HG03442 (cell line): Measurements from ENCODE around the gene PLA2G3.
"Not testable (repeated sequence)": the region's sequence is repeated elsewhere in the genome, so short reads cannot be mapped to it uniquely, and the experiment has no call there.

Source experiments
- ATAC-seq: cut with Tn5 transposase; IDR thresholded peaks from one replicate; pipeline ENCODE4 v1.9.1; 2021; ENCODE audit warnings: mild to moderate bottlenecking, moderate library complexity; ENCODE audit not compliant: unreplicated experiment

PLA2G3 gene

DNA sequence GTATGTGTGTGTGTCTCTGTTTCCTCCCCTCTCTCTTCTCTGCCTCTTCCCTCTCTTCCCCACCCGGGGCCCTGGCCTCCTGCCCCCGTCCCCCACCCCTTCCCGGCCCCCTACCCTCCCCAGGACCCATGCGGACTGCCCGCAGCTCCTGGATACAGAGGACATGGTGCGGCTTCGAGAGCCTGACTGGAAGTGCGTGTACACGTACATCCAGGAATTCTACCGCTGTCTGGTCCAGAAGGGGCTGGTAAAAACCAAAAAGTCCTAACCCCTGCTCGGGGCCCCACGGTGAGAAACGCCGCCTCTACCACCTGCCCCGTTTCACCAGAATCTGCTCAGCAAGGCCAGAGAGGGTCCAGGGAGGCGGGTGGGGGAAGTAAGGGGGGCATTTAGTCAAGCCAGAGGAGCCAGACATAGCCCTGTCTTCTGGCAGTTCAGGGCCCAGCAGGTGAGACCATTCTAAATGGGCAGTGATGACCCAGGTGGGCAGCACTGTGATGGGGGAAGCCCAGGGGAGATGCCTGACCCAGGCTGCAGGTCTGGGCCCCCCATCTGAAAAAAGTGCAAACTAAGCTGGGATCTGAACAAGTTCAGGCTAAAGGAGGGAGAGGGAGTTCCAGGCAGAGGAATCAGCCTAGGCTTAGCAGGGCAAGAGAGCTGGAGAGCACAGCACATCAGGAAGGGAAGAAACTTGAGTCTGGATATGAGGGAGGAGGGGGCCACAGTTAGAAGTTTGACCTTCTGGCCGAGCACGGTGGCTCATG lies 39.4 kb downstream of the PLA2G3 start:
- no peak for ATAC-seq

DNA sequence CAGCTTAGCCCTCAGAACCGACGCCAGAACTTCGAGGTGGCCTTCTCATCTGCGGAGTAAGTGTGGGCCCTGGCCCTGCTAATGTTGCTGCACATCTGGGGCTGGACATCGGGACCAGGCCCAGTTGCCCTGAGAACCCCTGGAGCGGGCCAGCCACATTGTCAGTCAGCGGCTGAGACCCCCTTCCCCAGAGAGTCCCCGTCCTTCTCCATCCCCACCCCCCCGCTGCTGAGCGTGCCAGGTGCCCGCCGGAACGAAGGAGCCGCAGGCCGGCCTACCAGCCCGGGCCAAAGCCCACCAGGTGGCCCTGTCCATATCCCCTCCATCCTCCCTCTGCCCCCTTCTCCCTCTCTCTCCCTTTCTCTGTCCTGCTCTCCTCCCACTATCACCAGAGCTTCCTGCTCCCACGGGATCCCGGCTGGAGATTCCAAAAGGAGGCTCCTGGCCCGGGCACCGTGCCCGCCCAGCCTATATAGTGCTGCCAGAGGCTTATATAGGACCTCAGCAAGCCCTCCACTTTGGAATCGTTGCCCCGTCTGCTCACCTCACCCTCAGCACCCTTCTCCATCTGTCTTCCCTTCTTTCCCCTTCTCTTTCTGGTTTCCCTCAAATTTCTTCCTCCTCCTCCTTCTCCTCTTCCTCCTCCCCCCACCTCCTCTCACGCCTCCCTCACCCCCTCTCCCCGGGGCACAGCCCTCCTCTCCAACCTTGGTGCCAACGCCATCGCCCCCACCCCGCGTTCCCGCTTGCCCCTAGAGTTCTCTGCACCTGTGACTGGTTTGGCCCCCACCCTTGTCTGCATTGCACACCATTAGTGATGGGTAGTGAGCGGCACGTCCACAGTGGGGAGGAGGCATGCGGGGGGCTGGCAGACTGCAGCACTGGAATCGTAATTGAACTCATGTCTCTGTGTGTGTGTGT lies 40.2 kb downstream of the PLA2G3 start:
- ATAC-seq: no peak

DNA sequence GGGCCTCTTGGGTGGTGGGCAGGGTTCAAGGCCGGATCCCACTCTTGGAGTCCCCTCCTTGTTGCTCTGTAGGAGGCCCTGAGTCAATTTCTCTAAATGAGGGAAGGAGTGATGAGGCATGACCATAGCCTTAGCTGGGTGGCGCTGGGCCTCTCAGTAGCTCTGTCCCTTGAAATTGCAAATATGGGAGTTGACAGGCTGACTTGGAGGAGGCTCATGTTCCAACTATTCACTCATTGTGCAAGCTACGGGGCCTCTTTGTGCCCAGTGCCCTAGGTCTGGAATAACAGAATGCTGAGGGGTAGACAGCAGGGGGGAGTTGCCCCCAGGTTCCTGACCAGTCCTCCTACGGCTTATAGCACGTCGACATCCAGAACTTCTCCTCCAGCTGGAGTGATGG lies 40.9 kb downstream of the PLA2G3 start:
- no peak for ATAC-seq

DNA sequence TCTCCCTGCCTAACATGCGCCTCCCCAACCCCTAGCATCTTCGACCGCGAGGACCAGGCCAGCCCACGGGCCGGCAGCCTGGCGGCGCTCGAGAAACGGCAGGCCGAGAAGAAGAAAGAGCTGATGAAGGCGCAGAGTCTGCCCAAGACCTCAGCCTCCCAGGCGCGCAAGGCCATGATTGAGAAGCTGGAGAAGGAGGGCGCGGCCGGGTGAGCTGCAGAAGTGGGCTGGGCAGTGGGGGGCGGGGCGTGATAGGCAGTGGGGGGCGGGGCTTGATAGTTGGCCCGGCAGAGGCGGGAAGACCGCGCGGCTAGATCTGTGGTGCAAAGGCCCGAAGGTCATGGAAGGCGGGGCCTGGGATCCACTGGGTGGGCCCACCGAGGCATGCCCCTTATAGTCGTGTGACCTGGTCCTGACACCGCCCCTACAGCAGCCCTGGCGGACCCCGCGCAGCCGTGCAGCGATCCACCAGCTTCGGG lies 41.6 kb downstream of the PLA2G3 start:
- ATAC-seq: no peak

DNA sequence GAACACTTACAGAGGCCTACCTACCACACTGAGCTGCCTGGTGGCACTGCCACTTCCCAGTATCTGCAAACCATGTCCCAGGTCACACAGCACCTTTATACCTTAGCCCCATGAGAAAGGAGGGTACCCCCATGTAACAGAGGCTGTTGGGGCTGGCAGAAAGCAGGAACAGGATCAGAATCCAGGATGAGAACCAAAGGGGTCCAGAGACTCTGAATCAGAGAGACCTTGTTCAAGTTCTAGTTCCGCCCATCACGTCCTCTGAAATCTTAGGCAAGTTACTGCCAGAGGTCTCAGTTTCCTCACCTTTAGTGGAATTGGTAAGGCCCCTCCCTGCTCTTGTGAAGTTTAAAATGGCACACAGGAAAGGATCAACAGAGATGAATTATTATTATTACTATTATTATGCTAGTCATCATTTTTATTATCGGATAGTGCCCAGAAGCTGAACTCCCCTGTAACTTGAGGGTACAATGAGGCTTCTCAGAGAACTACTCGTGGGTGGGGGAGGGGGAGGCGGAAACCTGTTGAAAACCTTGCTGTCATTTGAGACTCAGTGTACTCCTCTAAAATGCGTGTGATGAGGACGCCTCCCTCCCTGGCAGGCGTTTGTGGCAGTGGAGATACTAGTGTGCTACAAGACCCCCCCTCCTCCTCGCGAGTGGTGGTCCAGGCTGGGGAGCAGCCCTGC lies 42.2 kb downstream of the PLA2G3 start:
- ATAC-seq: no peak

DNA sequence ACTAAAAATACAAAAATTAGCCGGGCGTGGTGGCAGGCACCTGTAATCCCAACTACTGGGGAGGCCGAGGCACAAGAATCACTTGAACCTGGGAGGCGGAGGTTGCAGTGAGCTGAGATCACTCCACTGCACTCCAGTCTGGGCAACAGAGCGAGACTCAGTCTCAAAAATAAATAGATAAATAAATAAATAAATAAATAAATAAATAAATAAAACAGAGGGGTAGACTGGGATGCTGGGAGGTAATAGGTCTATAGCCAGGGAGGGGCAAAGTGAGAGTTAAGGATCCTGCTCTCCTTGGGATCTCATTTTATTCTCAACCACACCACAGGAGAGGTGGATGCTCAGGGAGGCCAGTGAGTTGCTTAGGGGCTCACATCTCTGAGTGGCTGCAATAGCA lies 42.8 kb downstream of the PLA2G3 start:
- not testable (repeated sequence) for ATAC-seq

DNA sequence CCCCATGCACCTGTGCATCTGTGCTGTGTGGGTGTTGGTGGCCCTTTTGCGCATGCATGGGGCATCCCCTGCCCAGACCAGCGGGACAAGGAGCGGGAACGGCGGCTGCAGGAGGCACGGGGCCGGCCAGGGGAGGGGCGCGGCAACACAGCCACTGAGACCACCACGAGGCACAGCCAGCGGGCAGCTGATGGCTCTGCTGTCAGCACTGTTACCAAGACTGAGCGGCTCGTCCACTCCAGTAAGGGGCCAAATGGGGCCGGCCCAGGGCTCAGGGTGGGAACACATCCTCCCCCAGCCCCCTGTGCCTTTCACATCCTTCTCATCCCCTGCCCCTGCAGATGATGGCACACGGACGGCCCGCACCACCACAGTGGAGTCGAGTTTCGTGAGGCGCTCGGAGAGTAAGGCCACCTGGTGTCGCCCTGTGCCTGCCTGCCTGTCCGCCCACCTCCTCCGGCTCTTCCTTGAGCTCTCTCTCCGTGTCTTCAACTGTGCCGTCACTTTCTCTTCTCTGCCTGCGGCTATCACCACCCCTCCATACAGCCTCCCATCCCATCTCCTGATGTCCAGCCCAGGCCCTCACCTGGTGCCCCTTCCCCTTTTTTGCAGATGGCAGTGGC lies 43.5 kb downstream of the PLA2G3 start:
- ATAC-seq: no peak

DNA sequence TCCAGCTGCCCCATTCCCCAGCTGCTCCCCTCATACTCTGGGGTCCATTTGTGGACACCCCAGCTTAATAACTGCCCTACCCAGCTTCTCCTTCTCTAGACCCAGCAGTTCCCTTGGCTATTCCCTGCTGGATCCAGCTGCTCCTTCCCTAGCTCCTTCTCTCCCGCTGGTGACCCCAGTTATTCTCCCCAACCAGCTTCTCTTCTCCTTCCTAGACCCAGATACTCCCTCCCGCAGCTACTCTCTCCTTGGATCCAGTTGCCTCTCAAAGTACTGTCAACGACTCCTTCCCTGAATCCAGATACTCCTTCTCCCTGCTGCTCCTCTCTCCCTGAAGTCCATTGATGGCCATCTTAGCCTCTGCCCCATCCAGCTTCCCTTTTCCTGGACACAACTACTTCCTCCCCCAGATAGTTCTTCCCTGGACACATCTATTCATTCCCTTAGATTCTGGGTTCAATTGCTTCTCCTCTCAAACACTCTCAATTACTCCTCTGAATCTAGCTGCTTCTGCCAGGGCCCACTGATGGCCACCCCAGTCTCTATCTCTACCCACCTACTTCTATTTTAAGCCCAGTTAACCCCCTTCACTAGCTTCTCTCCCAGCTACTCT lies 44.6 kb downstream of the PLA2G3 start:
- ATAC-seq: no peak

DNA sequence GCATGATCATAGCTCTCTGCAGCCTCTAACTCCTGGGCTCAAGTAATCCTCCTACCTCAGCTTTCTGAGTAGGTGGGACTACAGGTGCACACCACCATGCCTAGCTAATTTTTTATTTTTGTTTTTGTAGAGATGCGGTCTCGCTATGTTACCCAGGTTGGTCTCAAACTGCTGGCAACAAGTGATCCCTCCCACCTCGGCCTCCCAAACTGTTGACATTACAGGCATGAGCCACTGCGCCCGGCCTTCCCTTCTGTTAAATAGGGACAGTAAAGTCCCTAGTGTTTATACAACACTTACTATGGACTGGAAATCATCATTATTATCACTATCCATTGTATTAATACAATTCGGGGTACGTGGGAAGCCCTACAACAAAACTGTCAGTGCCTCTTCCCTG lies 45.6 kb downstream of the PLA2G3 start:
- ATAC-seq: no peak

DNA sequence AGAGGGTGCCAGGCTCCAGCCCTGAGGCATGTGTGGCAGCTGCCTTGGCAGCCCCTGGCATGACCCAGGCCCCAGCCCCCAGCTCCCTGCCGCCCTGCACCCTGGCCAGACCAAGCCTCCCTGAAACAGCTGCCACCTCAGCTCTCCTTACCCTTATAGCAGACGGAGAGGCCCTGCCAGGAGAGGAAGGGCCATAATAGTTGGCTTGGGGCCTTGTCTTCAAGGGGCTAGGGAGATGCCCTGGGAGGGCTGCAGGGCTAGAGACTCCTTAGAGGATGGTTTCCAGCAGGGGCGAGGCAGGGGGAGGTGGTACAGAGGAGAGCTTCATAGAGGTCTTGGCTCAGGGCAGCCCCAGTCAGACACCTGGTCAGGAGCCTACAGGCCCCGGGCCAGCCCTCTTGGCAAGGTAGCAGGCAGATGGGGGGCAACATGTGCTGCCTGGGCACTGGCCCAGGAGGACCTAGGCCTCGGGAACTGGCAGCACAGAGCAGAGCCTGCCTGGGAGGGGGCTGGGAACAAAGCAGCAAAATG lies 46.2 kb downstream of the PLA2G3 start:
- ATAC-seq: no peak

DNA sequence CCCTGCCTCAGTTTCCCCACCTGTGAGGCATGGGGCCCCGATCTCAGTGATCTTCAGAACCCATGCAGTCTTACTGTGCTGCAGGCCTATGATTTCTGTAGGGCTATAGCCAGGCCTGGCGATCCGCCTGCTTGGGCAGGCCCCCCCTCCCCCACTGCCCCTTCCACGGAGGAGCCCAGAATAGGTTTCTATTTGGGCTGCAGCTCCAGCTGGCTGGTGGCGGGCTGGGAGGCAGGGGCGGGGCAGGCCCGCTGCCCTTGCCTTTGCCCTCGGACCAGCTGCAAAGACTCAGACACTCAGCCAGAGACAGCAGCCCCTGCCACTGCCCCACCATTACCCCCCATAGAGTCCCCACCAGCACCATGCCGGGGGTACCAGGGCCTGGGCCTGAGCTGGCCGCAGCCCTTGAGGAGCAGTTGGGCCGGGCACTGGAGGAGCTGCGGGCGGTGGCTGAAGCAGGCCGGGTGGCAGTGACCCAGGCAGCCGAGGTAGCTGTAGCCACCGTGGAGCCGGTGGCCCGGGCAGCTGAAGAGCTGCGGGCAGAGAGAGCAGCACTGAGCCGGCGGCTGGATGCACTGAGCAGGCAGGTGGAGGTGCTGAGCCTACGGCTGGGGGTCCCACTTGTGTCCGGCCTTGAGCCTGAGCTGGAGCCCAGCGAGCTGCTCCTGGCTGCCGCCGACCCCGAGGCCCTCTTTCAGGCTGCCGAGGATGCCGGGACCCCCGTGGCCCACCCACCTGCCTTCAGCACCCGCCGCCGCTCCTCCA lies 47.0 kb downstream of the PLA2G3 start:
- no peak for ATAC-seq

DNA sequence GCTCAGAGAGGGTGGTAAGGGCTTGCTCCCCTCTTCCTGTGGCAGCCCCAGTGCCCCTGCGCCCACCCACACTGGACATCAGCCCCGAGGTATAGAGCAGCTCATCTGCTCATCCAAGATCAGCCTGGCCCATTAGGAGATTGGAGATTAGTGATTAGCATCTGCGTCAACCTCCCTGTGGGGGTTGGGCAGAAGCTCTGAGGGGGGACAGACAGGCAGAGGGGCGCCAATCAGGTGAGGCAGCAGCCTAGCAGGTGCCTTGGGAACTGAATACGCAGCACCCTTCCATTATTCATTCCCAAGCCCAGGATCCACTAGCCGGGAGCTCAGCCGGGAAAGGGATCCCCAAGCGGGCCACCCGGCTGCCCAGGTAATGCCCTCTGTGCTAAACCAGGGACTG lies 48.1 kb downstream of the PLA2G3 start:
- ATAC-seq: no peak

DNA sequence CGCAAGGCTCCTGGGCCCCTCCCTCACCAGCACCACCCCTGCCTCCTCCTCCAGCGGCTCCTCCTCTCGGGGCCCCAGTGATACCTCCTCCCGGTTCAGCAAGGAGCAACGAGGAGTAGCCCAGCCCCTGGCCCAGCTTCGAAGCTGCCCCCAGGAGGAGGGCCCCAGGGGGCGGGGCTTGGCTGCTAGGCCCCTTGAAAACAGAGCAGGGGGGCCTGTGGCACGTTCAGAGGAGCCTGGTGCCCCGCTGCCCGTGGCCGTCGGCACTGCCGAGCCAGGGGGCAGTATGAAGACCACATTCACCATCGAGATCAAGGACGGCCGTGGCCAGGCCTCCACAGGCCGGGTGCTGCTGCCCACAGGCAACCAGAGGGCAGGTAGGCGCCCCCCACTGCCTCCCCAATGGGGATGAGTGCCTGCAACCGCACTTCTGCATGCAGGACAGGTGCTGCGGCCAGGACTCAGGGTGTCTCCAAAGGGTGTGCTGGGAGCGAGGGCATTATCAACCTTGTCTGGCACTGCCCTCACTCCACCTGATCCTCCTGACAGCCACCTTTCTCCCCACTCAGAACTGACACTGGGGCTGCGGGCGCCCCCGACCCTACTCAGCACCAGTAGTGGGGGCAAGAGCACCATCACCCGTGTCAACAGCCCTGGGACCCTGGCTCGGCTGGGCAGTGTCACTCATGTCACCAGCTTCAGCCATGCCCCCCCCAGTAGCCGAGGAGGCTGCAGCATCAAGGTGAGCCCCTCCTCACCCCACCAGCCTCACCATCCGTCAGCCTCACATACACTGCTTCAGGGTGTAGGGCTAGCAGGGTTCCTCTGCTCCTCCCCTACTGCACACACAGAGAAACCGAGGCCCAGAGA lies 49.0 kb downstream of the PLA2G3 start:
- no peak for ATAC-seq

DNA sequence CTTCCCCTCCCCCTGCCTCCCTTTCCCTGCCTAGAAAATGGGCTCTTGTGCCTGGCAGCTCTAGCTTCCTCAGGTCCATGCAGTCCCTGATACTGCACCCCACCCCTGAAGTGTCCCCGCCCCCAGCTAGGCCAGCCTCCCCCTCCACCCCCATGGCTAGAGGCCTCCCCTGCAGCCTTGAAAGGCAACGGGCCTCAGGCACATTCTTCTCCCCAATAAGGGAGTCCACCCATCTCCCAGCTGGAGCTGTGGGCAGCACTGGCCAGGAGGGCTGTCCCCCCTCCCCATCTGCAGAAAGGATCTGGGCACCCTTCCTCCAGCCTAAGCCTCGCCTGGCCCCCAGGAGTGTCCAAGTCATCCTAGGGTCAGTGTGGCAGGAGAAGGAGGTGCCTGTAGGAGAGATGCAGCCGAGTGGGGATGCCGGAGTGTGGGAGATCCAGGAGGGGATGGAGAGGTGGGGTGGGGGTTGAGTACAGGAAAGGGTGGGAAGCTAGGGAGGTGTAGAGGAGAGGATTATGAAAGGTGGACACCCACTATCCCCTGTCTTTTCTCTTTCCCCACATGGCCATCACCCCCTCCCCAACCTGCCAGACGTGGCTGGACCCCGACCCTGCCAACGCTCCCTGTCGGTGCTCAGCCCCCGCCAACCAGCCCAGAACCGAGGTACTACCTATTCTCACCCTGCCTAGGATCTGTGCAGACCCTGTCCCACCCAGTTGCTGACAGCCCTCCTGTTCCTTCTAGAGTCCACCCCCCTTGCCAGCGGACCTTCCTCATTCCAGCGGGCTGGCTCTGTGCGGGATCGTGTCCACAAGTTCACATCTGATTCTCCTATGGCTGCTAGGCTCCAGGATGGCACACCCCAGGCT lies 49.9 kb downstream of the PLA2G3 start:
- ATAC-seq: no peak

DNA sequence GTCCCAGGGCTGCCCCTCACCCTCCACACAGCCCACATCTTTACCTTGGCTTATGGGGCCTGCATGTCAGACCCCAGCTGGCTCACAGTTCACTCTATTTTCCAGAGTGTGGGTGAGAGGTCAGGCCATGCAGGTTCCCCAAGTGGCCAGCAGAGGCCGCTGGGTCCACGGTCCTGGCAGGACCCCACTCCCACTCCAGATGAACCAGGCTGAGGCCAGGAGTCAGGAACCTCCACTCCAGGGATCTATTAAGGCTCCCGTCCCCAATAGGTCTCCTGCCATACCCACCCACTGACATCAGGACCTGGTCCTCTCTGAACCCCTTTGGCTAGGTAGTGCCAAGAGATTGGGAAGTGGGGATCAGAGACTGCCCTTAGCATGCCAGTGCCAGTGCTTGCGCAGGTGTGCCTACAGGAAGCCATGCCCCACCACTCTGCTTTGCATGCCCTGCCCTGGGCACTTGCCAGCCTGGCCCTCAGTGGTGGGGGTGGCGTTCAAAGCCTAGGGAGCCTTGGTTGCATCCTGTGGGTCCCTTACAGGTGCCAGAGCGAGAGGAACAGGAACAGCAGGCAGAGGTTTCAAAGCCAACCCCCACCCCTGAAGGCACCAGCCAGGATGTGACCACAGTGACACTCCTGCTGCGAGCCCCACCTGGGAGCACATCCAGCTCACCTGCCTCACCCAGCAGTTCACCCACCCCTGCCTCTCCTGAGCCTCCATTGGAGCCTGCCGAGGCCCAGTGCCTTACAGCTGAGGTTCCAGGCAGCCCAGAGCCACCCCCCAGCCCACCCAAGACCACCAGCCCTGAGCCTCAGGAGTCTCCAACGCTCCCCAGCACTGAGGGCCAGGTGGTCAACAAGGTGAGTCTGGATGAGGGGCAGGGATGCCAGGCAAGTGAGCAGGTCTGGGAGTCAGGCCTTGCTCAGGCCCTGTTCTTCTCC lies 50.9 kb downstream of the PLA2G3 start:
- no peak for ATAC-seq

DNA sequence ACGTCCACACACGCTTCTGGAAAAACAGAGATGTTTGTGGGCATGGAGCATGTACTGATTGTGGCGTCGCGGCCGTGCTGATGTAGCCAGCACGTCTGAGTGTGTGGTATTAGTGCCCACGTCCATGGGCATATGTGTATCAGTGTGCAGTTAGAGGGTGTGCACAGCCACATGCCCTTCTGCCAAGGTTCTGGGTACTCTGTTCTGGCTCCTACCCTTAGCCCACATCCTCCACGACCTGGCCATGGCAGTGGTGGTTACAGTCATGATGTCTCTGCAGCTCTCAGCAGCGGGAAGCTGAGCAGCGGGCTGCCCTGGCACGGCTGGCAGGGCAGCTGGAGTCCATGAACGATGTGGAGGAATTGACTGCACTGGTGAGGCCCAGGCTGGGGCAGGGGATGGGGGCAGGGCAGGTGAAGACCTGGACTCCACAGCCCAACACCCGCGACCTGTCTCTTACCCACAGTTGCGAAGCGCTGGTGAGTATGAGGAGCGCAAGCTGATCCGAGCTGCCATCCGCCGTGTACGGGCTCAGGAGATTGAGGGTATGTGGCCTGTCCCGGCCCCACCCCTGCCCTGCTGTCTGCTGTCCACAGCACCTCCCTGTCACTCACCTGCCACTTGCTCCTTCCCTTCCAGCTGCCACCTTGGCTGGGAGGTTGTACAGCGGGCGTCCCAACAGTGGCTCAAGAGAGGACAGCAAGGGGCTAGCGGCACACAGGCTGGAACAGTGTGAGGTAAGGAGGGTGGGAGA lies 51.9 kb downstream of the PLA2G3 start:
- no peak for ATAC-seq
